Heart left ventricle (tissue), 13 donors: ENCODE results near the gene SPCS3.

ENCODE experiments used
- CTCF ChIP-seq, 12 donors: fragments of 200-600 bp; sonication (generic) in 4 of 12; IDR thresholded peaks; one replicate each; pipeline versions ENCODE4 v1.5.0 to v1.8.0; 2018 to 2022; ENCODE audit warnings: antibody characterized with exemption in 12 of 12, mild to moderate bottlenecking in 5 of 12
- POLR2A ChIP-seq, 2 donors: fragments of 450-650 bp; IDR thresholded peaks; one replicate each; pipeline ENCODE4 v1.6.1; 2017; ENCODE audit warnings: antibody characterized with exemption in 2 of 2, mild to moderate bottlenecking in 2 of 2, moderate library complexity in 2 of 2
- donor health status: ischemic (EF 13 %, LVEDD 7.1; RV severe dilation, severe dysfunction).
- donor health status: DM: no; HTN: yes; CAD: no.
- donor health status: DM: no; HTN: no; CAD: no.
- donor health status: ischemic (EF 25% LVEDD 6.9; RV normal size, moderate dysfunction).
- donor health status: ischemic (EF 25% LVEDD 5.7; RV mildly dilated, moderate dysfunction).
- donor health status: ischemic (EF 35%, LVEDD 5.7; RV mildly dilated, moderate dysfunction).
- donor health status: nonischemic (EF 11% LVEDD 7.7; RV severe dilation, severe dysfunction).
- donor health status: DM: yes; HTN: yes; CAD: no.
- donor health status: PGD.
- donor health status: ischemic (EF 29% LVEDD 5.4; RV normal size, mild dysfunction).
- donor health status: nonischemic (EF 23%, LVEDD 6.1; RV moderate dilation, normal function).

- no peak for TF ChIP-seq CTCF (IDR thresholded peaks at IDR 0.05)
- TF ChIP-seq POLR2A (IDR thresholded peaks at IDR 0.05) = no peak
These were observed 1.8 kb downstream of the SPCS3 start for GRCh38 chr4:176321589-176321988.
